NCI-H2171 (cell line): ENCODE measurements around the gene CAMK2N2.
"Not testable (repeated sequence)": the region's sequence is repeated elsewhere in the genome, so short reads cannot be mapped to it uniquely, and the experiment has no call there.

Experiments used
- DNase-seq: peaks from one replicate; lab custom pipeline; 2025; lab: John Stamatoyannopoulos, UW

CAMK2N2 gene

GRCh38 chr3:184272269-184272668, 10.9 kb upstream of the CAMK2N2 start:
- no peak for DNase-seq

GRCh38 chr3:184267249-184267648, 5.9 kb upstream of the CAMK2N2 start:
- not testable (repeated sequence) for DNase-seq

GRCh38 chr3:184262764-184263179, 1.4 kb upstream of the CAMK2N2 start:
- DNase-seq, result no peak

GRCh38 chr3:184261854-184262763, 756 bp upstream of the CAMK2N2 start:
- peak; percentile 48 for DNase-seq

GRCh38 chr3:184260724-184261269, 556 bp downstream of the CAMK2N2 start:
- no peak for DNase-seq

GRCh38 chr3:184259878-184260723, 1.3 kb downstream of the CAMK2N2 start:
- no peak for DNase-seq

- DNase-seq, result no peak
Observed at GRCh38 chr3:184259396-184259877, 1.9 kb downstream of the CAMK2N2 start.

- no peak for DNase-seq
Observed at GRCh38 chr3:184258926-184259325, 2.4 kb downstream of the CAMK2N2 start.

- no peak for DNase-seq
Observed at GRCh38 chr3:184257083-184257915, 4.1 kb downstream of the CAMK2N2 start.

GRCh38 chr3:184255291-184256039, 5.9 kb downstream of the CAMK2N2 start:
- no peak for DNase-seq

- peak; percentile 85 for DNase-seq
Observed at GRCh38 chr3:184250167-184250828, 11.1 kb downstream of the CAMK2N2 start.

- peak; percentile 96 for DNase-seq
Observed at GRCh38 chr3:184249412-184250166, 11.8 kb downstream of the CAMK2N2 start, which contains the start of gene EEF1AKMT4. TSS of gene EEF1AKMT4 (plus strand) at chr3:184249672. CDS start at chr3:184249695, 23 bp downstream.

- DNase-seq, result peak; percentile 88
Observed at GRCh38 chr3:184248454-184249411, 12.6 kb downstream of the CAMK2N2 start, which contains the start of gene ALG3. TSS of gene ALG3 (minus strand) at chr3:184248962. CDS start at chr3:184248940, 22 bp downstream.

GRCh38 chr3:184242297-184242685, 19.1 kb downstream of the CAMK2N2 start:
- no peak for DNase-seq

- DNase-seq, result no peak
Observed at GRCh38 chr3:184241447-184242296, 19.7 kb downstream of the CAMK2N2 start.

GRCh38 chr3:184241141-184241446, 20.3 kb downstream of the CAMK2N2 start:
- no peak for DNase-seq
